Heart right ventricle (tissue), 16 donors: Measurements from ENCODE around the gene DPH1. TPM values are rescaled to one million over a fixed set of nuclear protein-coding genes. Genes with fewer than 3 reads are reported as not detected.
A peak's percentile ranks its signal among the peaks of the same experiment; 100 is the strongest.

Experiments
- ATAC-seq, 8 donors: fragments of 200-7000 bp; cut with Tn5 transposase; one replicate each; pipeline ENCODE4 v1.9.1; 2020; ENCODE audit warnings: mild to moderate bottlenecking in 8 of 8, moderate library complexity in 8 of 8, moderate number of reproducible peaks in 1 of 8
- DNase-seq, 2 donors: peaks; one replicate each; pipeline ENCODE4 v3.0.0-alpha.2; 2020
- H3K27ac ChIP-seq, 10 donors: fragments of 200-600 bp; sonication (generic) in 2 of 10; one replicate each; pipeline versions ENCODE4 v1.5.0 to v1.8.0; 2020 to 2022; ENCODE audit warnings: mild to moderate bottlenecking in 3 of 10
- H3K27me3 ChIP-seq, 7 donors: fragments of 200-600 bp; one replicate each; pipeline ENCODE4 v1.8.0; 2021 to 2022; ENCODE audit warnings: mild to moderate bottlenecking in 2 of 7
- H3K36me3 ChIP-seq, 9 donors: fragments of 200-600 bp; sonication (generic) in 1 of 9; one replicate each; pipeline versions ENCODE4 v1.5.0 to v1.8.0; 2020 to 2022; ENCODE audit warnings: mild to moderate bottlenecking in 2 of 9
- H3K4me1 ChIP-seq, 9 donors: fragments of 200-600 bp; sonication (generic) in 1 of 9; one replicate each; pipeline versions ENCODE4 v1.5.0 to v1.8.0; 2020 to 2022; ENCODE audit warnings: mild to moderate bottlenecking in 4 of 9
- H3K4me3 ChIP-seq, 10 donors: fragments of 200-600 bp; sonication (generic) in 2 of 10; one replicate each; pipeline versions ENCODE4 v1.5.0 to v1.8.0; 2020 to 2022; ENCODE audit warnings: mild to moderate bottlenecking in 7 of 10, moderate library complexity in 2 of 10
- H3K9me3 ChIP-seq, 11 donors: fragments of 200-600 bp in 10 of 11; sonication (generic) in 2 of 11; one replicate each; pipeline versions ENCODE4 v1.5.0 to v1.8.0; 2013 to 2022; ENCODE audit warnings: mild to moderate bottlenecking in 2 of 11, control low read depth in 1 of 11, moderate library complexity in 1 of 11
- WGBS, 2 donors: extraction: QIAGEN DNeasy Blood & Tissue Kit; methylation state at CpG; one replicate each; pipeline ENCODE4 v1.1.7; 2013; ENCODE audit warnings: inconsistent platforms in 1 of 2; 5-methylcytosine and 5-hydroxymethylcytosine counted together
- intact Hi-C, 10 donors: fragments of 100-400 bp; cut with DNase I; formaldehyde crosslinking; loops; one replicate each; pipeline versions ENCODE4 v1.11.1 to v1.14.2; 2022
- polyA plus RNA-seq, 2 donors: library from polyadenylated mRNA; stranded (reverse); fragments of 200-250 nt; gene quantifications; one replicate each; pipeline ENCODE4 v1.2.3, GENCODE V29; 2013
- total RNA-seq, 10 donors: library from RNA; stranded (reverse); fragmentation: NEBNext Ultra II Directional in 3 of 10; extraction: Animal tissue kit (Norgen Biotek cat#: 25700) in 3 of 10; gene quantifications; one replicate each; pipeline versions ENCODE4 v1.2.1 to v1.2.4, GENCODE V29; 2021 to 2023
- TF ChIP-seq, protein P1 (sequence below), 9 donors: fragments of 200-600 bp; sonication (generic) in 2 of 9; IDR thresholded peaks; one replicate each; pipeline versions ENCODE4 v1.5.0 to v1.8.0; 2021 to 2022; ENCODE audit warnings: antibody characterized with exemption in 9 of 9, mild to moderate bottlenecking in 5 of 9, moderate library complexity in 1 of 9
- donor health status: Arrhythmogenic right ventricular cardiomyopathy.
- donor health status: ischemic (EF 13 %, LVEDD 7.1; RV severe dilation, severe dysfunction).
- donor health status: healthy with polysubstance abuse.
- donor health status: DM: no; HTN: yes; CAD: no.
- donor health status: DM: no; HTN: no; CAD: no.
- donor health status: ischemic (EF 25% LVEDD 6.9; RV normal size, moderate dysfunction).
- donor health status: ischemic (EF 25% LVEDD 5.7; RV mildly dilated, moderate dysfunction).
- donor health status: healthy.
- donor health status: DM: yes; HTN: yes; CAD: no.
- donor health status: Ischemic cardiomyopathy.
- donor health status: ischemic (EF 35%, LVEDD 5.7; RV mildly dilated, moderate dysfunction).
- donor health status: nonischemic (EF 11% LVEDD 7.7; RV severe dilation, severe dysfunction).
- donor health status: DM: yes; HTN: yes; CAD: no.
- donor health status: PGD.
- donor health status: ischemic (EF 29% LVEDD 5.4; RV normal size, mild dysfunction).
- donor health status: nonischemic (EF 23%, LVEDD 6.1; RV moderate dilation, normal function).

DPH1 gene
- total and polyA plus RNA-seq, 12 donors, result 19.0 to 40.0 (median 25.9) TPM

DNA sequence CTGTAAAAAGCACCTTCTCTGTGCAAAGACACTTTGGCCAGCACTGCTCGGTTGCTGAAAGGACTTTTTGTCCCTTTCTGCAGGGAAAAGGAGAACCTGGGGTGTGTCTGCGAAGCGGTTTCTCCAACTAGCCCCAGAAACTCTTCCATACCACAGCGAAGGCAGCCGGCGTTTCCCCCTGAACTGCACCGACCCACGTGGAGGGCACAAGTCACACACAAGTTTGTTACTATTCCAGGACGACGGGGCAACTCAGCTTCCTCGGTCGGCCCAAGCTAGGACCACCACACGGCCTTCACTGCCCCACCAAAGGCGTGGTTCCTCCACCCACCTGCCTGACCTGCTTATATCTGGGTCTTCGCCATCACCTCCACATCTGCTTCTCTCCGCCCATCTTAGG, 6.7 kb upstream of the DPH1 start:
- DNase-seq, result no peak
- WGBS, 2 donors, result 69 to 76% methylated on average over 16 of the region's 16 CpGs
- no peaks in the 10 kb centered on the region for H3K36me3 ChIP-seq
- intact Hi-C loops, result loop anchor here in 1 of 10 donors (10.0 kb wide), 1 partner anchor 298 kb away; the partner anchor contains the start of gene WDR81
- no peaks in the 10 kb centered on the region for H3K9me3 ChIP-seq
- TF ChIP-seq, protein P1, sequence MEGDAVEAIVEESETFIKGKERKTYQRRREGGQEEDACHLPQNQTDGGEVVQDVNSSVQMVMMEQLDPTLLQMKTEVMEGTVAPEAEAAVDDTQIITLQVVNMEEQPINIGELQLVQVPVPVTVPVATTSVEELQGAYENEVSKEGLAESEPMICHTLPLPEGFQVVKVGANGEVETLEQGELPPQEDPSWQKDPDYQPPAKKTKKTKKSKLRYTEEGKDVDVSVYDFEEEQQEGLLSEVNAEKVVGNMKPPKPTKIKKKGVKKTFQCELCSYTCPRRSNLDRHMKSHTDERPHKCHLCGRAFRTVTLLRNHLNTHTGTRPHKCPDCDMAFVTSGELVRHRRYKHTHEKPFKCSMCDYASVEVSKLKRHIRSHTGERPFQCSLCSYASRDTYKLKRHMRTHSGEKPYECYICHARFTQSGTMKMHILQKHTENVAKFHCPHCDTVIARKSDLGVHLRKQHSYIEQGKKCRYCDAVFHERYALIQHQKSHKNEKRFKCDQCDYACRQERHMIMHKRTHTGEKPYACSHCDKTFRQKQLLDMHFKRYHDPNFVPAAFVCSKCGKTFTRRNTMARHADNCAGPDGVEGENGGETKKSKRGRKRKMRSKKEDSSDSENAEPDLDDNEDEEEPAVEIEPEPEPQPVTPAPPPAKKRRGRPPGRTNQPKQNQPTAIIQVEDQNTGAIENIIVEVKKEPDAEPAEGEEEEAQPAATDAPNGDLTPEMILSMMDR (IDR thresholded peaks at IDR 0.05), result no peak
- no peak for ATAC-seq
- peaks cover 7 to 48% (median 35%) of the 10 kb centered on the region in 9 donors for H3K4me1 ChIP-seq
- H3K27me3 ChIP-seq, result peaks cover 0 to 86% (median 24%) of the 10 kb centered on the region in 7 donors
- H3K27ac ChIP-seq, result no peak overlapping the region
- peak overlapping the region in 2 of 10 donors; percentile 58 to 59 for H3K4me3 ChIP-seq

DNA sequence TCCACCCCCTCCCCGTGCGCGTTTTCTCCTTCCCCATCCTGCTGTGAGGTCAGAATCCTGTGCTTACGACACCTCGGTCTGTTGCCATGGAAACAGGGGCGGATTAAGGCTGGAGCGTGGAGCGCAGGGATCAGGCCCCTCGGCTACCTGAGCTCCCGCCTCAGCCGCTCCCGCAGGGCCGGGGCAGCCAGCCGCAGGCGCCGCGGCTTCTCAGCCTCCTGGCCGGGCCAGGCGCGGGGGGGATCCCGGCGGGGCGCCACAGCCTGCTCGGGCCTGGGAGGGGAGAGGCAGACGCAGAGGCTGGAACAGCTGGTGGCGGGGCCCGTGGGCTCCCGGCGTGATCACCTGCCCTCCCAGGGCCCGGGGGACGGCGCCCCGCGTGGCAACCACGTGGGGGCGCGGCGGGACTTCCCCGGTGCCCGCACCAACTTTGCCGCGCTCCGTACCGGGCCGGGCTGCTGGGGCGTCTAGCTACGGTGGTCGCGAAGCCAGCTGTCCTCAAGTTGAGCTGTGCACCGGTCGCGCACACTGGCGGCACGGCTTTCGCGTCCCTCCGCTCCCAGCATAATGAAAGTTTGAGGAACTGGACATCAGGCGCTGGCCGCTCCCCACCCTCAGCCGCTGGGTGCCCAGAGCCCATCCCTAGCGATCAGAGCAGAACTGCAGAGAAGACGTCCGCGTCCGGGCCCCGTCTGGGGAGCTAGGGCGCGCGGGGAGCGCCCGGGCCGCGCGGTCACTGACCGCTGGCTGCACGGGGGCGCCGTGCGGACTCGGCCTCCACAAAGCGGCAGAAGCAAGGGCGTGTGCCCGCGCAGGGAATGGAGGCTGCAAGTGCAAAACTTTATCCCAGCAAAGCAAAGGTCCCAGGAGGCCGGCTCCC, 6.0 kb upstream of the DPH1 start:
- Histone ChIP-seq H3K36me3 (no peaks in the 10 kb centered on the region), H3K27me3 (peaks cover 0 to 93% (median 24%) of the 10 kb centered on the region in 7 donors), H3K4me1 (peaks cover 7 to 52% (median 35%) of the 10 kb centered on the region in 9 donors), H3K9me3 (no peaks in the 10 kb centered on the region), H3K27ac (peak overlapping the region in 3 of 10 donors; percentile 2 to 73 (median 34)), H3K4me3 (peak overlapping the region; percentile 39 to 68 (median 59))
- TF ChIP-seq, protein P1 (IDR thresholded peaks at IDR 0.05), result peak in 1 of 9 donors; percentile 2
- peak in 4 of 8 donors; percentile 13 to 46 (median 17) for ATAC-seq
- WGBS, 2 donors, result 3% methylated on average over 80 to 85 of the region's 85 CpGs
- intact Hi-C loops, result loop anchor here in 1 of 10 donors (10.0 kb wide), 1 partner anchor 299 kb away; the partner anchor contains the start of gene WDR81
- peak in 1 of 2 donors; percentile 61 for DNase-seq

DNA sequence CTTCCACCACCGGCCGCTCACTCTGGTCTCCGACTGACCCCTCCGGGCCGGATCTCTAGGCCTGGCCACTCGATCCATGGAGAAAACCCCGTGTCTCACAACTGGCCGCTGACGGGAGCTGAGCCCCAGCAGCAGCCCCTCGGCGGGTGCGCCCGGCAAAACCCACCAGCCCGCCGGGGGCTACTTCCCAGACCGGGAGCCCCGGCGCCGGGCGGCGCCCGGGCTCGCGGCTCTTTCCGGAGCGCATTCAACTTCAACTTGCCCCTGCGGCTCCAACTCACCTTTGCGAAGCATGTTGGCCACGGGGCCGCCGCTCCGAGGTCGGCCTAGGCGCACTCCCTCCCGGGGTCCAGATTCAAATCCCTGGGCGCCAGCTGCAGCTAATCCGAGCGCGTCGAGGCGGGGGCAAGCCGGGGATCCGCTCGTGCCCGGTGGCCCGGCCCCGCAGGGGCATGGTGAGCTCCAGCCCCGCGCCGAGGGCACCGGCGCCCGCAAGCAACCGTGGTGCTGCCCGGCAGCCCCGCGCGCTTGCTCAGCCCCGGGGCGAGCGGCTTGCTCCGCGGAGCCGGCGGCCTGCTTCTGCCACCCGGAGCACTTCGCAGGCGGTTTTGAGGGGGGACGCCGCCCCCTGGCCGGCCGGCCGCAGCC, 5.3 kb upstream of the DPH1 start:
- peaks cover 0 to 93% (median 24%) of the 10 kb centered on the region in 7 donors for H3K27me3 ChIP-seq
- DNase-seq (no peak), ATAC-seq (peak in 2 of 8 donors; percentile 1 to 5)
- peaks cover 9 to 57% (median 37%) of the 10 kb centered on the region in 9 donors for H3K4me1 ChIP-seq
- H3K36me3 ChIP-seq, result no peaks in the 10 kb centered on the region
- peak overlapping the region in 5 of 10 donors; percentile 2 to 77 (median 34) for H3K27ac ChIP-seq
- TF ChIP-seq, protein P1 (IDR thresholded peaks at IDR 0.05), result no peak
- 0% methylated on average over 64 to 73 of the region's 73 CpGs for WGBS, 2 donors
- H3K4me3 ChIP-seq, result peak overlapping the region; percentile 39 to 68 (median 59)
- intact Hi-C loops, result loop anchor here in 3 of 10 donors (1.0 to 10.0 kb wide), 3 partner anchors 112 to 300 kb away; partner anchors contain the start of gene WDR81 (in 1 of the 3)
- H3K9me3 ChIP-seq, result no peaks in the 10 kb centered on the region

DNA sequence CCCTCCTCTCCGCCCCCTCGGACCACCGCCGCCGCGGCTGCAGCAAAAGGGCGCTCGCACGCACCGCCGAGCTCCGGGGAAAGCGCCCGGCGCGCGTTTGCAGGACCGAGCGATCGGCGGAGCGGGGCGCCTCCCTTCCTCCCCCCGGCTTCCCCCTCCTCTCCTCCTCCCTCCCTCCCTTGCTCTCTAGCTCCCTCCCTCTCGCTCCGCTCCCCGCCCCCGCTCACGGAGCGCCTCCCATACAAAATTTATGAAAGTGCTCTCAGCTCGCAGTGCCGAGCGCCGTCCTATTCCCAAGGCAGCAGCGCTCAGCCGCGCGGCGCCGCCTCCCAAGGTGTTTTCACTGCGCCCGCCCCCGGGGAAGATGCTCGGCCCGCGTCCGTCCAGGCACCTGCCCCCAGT, 4.7 kb upstream of the DPH1 start, which contains the start of gene RTN4RL1:
Gene RTN4RL1 (minus strand): TSS at position 115 of the 402 bp plus-strand sequence. CDS start 469 bp downstream, outside the sequence.
- peak within 1 kb of the TSS in 9 of 10 donors; percentile 2 to 83 (median 73) for H3K27ac ChIP-seq
- peak; percentile 68 to 76 for DNase-seq
- intact Hi-C loops, result loop anchor here in 3 of 10 donors (1.0 to 10.0 kb wide), 3 partner anchors 113 to 300 kb away; partner anchors contain the start of gene WDR81 (in 1 of the 3)
- ATAC-seq, result peak; percentile 22 to 59 (median 42)
- TF ChIP-seq, protein P1 (IDR thresholded peaks at IDR 0.05), result no peak
- no peaks in the 10 kb centered on the region for H3K9me3 ChIP-seq
- peaks cover 0 to 91% (median 24%) of the 10 kb centered on the region in 7 donors for H3K27me3 ChIP-seq
- H3K36me3 ChIP-seq, result no peaks in the 10 kb centered on the region
- peaks cover 10 to 55% (median 39%) of the 10 kb centered on the region in 9 donors for H3K4me1 ChIP-seq
- 0 to 1% methylated on average over 19 to 47 of the region's 47 CpGs for WGBS, 2 donors
- peak within 1 kb of the TSS; percentile 39 to 68 (median 59) for H3K4me3 ChIP-seq
